NCI-H2227 (cell line): ENCODE data around the gene ZCCHC14.
"Not testable (repeated sequence)": the region's sequence is repeated elsewhere in the genome, so short reads cannot be mapped to it uniquely, and the experiment has no call there.

Experiments used
- DNase-seq: peaks from one replicate; lab custom pipeline; 2025; ENCODE audit not compliant: unreplicated experiment; lab: John Stamatoyannopoulos, UW

The ZCCHC14 gene

DNA sequence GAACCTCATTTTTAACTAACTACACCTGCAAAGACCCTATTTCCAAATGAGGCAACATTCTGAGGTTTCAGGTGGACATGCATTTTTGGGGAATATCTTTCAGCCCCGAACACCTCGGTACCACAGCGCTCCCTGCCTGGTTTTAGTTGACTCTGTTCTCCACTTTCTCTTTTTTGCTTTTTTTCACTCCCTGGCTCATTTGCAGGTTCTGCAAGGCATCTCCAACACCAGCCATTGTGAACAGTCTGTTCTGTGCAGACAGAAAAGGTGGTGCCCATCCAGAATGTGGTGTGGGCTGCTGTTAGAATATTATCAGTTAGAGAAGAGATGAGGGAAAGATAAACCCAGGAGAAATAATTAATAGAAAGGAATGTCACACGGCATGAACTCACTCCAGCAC, 32.5 kb upstream of the ZCCHC14 start:
- DNase-seq: no peak

DNA sequence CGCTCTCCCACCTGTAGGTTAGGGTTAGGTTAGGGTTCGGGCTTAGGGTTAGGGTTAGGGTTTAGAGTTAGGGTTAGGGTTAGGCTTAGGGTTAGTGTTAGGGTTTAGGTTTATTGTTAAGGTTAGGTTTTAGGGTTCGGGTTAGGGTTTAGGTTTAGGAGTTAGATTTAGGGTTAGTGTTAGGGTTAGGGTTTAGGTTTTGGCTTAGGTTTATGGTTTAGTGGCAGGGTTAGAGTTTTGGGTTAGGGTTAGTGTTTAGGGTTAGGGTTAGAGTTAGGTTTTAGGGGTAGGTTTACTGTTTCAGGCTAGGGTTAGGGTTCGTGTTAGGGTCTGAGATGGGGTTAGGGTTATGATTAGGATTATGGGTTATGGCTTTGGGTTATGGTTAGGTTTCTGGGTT, 31.6 kb upstream of the ZCCHC14 start:
- no peak for DNase-seq

DNA sequence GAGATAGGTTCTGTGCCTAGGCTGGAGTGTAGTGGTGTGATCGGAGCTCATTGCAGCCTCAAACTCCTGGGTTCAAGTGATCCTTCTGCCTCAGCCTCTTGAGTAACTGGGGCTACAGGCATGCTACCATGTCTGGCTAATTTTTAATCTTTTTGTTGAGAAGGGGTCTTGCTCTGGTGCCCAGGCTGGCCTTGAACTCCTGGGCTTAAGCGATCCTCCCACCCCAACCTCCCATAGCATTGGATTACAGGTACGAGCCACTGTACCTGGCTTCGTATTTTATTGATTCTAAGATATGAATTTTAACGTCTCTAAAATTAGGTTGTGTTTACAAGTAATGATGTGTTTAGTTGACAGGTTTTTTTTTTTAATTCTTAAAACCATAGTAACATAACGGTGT, 30.8 kb upstream of the ZCCHC14 start:
- DNase-seq: not testable (repeated sequence)

DNA sequence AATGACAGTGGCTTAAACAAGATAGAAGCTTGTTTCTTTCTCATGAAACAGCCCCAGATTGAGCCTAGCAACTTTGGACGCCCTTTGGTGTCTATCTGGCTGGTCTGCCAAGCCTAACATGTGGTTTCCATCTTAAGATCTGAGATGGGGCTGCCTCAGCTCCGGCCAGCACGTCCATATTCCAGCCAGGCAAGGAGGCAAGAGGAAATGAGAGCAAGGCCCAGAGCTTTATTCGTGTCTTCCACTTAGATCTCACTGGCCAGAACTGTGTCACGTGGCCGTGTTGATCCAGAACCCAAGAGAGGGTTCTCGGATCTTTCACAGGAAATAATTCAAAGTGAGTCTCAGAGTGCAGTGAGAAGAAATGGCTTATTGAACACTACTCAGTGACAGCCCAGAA, 28.9 kb upstream of the ZCCHC14 start:
- DNase-seq: not testable (repeated sequence)

DNA sequence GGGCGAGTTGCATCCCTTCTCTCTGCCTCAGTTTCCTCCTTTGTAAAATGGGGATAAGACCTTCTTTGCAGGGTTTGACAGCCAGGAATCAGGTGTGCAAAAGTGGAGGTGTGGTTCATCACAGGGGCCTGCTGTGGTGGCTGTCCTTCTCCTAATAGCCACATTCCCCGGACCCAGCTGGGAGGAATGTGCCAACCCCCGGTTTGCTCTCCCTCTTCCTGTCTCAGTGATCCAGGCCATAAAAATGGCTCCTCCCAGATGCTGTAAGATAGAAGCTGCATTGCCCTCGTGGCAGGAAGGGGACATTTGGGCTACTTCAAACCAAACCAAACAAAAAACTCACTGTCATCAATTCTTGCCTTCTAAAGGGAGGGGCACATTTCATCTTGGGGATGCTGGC, 26.3 kb upstream of the ZCCHC14 start:
- not testable (repeated sequence) for DNase-seq

DNA sequence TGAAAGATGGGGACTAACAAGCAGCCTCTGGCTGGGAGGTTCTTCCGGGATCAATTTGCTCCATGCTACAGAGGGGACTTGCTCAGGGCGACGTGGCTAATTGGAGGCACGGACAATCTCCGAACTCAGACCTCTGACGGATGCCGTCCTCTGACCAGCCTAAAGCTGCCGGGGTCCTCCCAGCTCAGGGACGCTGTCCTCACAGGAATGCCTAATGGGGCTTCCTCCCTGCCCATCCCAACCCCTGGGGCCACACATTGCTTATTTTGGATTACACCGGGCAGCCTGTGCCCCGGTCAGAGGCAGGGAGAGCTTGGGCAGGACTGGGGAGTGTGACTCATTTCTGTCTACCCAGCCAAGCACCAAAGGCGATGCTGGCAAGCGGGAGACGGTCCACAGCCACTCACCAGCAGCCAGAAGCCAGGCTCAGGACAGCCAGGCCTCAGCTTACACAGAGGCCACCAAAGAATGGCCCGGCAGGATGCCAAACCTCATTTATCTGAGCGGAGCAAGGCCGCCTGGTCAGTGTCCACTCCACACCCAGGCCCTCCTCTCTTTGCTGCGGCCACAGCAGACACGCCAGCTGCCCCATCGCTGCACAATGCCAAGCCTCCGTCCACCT, 25.7 kb upstream of the ZCCHC14 start:
- DNase-seq: not testable (repeated sequence)

DNA sequence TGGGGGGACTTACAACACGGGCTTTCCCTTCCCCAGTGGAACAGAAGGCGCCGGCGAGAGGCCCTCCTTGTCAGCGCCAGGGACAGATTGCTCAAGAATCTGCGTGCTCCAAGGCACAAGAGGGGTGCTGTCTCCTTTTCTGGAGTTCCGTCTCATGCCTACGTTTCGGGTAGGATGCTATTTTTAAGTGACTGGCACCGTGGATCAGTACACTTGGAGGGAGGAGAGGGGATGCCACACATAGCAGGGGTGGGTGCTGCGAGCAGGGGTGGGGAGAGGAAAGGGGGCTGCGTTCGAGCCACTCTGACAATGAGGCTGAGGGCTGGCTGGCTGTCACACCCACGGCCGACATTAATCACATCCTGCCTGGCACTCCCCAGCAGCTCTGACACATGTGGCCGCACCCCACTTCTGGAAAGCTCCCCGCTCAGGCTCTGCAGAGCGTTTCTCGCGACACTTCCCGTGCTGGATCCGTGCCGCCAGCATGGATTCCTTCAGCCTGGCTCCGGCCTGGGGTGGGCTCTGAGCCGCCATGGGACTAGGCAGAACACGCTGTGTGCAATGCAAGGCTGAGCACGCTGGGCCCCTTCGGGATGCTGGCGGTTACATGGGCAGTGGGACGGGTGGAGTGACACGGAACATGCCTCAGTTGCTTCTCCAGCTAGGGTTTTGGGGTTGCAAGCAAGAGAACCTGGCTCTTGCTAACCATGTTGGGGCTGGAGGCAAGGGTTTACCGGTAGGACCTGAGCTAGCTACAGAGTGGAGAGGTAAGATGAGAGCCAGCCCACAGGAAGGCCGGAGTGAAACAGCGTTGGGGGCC, 25.0 kb upstream of the ZCCHC14 start:
- not testable (repeated sequence) for DNase-seq

DNA sequence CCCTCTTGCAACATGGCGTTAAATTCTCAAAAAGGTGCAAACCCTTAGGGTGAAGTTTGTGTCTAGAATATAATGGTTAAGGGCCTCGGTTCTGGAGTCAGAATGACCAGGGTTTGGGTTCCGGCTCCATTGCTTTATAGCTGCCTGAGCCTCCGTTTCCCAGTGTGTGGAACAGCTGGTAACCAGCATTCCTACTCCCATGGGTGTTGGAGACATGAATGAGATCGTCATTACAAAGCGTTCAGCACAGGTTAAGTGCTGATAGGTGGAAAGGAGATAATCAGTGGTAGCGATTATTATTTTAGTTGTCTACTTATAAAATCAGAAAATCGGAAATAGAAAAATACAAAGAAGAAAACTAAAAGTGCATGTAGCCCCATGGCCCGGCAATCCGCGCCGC, 23.5 kb upstream of the ZCCHC14 start:
- DNase-seq: no peak

DNA sequence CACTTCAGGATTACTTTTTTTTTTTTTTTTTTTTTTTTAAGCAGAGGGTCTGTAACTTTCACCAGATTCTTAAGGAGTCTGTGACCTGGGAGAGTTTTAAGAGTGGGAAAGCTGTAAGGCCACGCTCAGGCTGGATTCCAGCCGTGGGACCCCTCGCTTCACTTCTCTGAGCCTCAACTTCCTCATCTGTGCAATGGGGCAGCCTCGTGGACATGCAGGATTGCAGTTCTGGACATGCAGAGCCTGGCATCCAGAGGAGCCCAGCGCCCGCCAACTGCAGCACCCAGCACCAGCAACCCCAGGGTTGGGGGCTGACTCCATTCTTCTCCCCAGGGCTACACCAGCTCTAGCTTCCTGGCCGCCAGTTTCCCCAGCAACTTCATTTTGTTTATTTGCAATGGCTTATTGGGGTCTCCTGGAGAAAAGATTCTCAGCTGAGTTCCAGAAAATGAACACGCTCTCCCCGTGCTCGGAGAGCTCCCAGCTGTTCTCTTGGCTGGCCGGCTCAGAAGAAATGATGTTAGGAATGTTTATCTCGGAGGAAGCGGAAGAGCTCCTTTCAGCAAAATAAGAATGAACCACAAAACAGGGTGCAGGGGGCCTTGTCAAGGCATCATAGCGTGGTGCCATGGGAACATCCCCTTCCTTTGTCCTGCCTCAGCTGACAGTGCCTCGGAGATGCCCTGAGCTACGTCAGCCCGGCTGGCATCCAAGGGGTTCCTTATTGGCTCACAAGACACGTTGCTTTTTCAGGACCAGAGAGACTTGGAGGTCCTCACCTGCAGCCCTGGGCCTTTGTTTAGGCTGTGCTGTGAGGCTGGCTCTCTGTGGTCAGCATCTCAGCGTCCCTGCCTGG, 22.9 kb upstream of the ZCCHC14 start:
- DNase-seq: no peak

DNA sequence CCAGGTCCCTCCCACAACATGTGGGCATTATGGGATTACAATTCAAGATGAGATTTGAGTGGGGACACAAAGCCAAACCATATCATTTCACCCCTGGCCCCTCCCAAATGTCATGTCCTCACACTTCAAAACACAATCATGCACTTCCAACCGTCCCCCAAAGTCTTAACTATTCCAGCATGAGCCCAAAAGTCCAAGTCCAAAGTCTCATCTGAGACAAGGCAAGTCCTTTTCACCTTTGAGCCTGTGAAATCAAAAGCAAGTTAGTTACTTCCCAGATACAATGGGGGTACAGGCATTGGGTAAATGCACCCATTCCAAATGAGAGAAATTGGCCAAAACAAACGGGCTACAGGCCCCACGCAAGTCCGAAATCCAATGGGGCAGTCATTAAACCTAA, 17.0 kb upstream of the ZCCHC14 start:
- not testable (repeated sequence) for DNase-seq

DNA sequence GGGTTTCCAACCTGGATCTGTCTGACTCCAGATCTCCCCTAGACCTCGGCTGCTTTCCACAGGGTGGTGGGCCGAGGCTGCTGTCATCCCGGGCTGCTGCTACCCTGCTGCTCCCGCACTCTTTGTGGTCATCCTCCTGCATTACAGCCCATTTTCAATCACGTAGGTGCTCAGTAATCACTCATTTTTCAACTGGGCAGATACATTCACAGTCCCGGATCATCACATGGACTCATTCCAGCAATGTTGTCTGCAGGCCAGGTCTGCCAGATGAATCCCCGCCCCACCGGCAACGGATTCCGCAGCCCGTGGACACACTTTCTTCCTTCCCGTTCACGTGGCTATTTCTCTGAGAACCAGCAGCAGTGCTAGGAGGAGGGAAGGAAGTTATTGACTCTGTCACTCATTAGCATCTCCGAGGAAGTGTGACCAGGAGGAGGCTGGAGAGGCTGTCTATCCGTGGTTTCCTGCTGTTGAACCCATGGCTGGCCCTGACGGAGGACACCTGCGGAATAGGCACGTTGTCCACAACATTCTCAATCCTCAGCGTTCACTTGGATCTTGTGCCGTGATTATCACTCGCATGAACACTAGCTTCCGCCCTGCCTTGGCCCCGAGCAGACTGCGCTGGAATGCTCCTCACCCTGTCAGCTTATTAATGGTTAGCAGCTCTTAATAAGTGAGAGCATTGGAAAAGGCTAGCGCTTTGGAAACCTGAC, 14.7 kb upstream of the ZCCHC14 start:
- DNase-seq: no peak

DNA sequence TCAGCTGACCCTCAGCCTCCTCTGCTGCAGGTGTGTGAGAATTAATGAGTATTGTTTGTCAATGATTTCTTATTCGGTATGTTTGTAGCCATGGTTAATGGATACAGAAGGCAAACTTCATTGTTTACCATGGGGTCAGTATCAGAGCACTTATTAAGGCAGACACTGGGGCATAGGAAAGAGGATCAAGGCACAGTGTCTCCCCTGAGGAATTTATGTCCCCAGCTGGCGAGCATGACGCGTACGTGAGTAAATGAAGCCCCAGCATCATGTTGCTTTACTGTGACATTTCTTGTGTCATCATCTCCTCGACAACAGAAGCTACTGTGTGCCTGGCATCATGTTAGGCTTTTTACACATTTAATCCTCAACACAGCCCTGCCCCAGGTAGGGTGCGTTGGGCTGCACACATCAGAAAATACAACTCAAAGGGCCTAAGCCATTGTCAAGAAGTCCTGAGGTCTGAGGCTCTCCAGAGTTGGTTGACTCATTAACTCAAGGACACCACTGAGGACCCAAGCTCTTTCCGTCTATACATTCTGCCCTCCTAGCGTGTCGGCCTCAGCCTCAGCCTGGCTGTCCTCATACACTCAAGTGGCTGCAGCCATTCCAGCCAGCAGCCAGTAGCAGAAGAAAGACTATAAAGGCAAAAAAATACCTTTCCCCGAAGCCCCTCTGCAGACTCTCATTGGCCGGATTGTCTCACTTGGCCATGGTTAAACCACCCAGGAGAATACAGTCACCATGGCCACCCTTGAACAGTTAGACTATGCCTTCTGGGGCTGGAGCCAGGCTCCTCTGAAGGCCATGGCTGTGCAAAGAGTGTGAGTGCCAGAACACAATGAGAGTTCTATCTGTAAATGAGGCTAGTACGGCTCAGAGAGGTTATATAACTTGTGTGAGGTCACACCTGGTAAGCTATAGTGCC, 13.9 kb upstream of the ZCCHC14 start:
- no peak for DNase-seq

DNA sequence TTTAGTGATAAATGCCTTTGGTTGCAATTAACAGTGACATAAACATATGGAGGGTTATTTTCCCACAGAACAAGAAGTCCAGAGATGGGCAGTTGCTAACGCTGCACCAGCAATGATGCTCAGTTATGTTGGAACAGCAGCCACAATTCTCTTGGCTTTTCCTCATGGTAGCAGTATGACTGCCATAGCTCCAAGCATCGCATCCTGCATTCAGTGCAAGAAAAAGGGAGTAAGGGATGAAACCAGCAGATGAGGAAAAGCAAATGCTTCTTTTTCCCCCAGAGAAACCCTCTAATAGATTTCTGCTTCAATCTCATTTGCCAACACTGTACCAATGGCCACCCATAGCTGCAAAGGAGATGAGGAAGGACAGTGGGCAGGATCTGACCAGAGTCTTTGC, 13.0 kb upstream of the ZCCHC14 start:
- DNase-seq: no peak

DNA sequence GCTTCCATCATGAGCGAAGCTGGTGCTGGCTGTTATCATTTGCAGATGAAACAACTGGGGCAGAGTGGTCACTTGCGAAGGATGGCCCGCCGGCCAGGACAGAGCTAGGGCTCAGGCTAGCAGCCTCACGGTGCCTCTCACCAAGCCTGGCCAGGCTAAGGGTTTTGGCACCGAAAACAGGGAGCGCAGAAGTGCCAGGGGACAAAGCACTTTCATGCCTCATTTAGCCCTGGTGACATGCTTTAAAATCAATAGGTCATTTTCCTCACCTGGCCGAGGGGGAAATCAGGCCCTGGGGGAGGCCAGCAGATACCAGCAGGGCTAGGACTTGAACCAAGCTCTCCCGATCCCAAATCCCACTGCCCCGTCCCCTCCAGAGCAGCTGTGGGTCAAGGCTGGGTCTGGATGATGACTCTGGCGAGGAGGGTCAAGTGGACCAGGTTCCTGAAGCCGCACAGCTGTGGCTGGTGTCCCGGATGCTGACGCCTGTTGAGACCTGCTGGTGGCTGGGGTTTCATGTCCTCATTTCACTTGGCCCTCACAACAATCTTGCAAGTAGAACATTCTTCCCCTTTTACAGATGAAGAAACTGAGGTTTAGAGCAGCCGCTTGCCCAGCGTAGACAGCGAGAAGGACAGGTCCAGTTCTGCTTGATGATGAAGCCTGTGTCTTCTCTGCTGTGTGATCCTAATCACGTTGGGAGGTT, 10.6 kb upstream of the ZCCHC14 start:
- DNase-seq: not testable (repeated sequence)

DNA sequence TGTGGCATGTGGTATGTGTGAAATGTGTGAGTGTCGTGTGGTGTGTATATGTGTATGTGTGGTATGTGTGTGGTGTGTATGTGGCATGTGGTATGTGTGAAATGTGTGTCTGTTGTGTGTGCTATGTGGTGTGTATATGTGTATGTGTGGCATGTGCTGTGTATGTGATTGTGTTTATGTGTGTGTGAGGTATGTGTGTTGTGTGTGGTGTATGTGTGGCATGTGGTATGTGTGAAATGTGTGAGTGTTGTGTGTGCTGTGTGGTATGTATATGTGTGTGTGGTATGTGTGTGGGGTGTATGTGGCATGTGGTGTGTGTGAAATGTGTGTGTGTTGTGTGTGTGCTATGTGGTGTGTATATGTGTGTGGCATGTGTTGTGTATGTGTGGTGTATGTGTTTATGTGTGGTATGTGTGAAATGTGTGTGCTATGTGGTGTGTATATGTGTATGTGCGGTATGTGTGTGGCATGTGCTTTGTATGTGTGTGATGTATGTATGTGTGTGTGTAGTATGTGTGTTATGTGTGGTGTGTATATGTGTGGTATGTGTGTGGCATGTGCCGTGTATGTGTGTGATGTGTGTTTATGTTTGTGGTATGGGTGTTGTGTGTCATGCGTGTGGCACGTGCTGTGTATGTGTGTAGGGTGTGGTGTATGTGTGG, 9.6 kb upstream of the ZCCHC14 start:
- no peak for DNase-seq

DNA sequence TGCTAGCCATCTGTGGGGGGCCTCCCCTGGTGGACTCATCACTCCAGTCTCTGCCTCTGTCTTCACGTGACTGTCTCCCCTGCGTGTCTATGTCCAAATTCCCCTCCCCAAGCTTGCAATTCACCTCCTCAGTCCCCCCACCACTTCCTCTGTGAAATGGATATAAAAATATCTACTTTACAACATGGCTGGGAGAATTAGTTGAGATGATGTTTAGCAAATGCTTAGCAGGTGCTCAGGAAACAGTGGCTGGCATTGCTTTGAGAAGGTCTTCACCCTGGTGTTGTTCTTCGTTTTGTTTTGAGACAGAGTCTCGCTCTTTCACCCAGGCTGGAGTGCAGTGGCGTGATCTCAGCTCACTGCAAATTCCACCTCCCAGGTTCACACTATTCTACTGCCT, 8.3 kb upstream of the ZCCHC14 start:
- DNase-seq: no peak

DNA sequence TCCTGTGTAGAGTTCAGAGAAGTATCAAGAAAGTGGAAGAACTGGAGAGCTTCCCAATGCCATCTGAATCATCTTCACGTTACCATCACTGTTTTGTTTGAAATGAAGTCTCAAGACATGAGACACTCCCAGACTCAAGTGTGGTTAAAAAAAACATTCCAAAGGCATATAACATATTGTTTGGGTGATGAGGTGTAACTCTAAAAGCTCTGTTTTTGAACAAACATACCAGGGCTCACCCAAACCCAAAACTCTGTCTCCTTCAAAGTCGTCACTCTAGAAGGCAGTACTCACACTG, 6.3 kb upstream of the ZCCHC14 start:
- no peak for DNase-seq

DNA sequence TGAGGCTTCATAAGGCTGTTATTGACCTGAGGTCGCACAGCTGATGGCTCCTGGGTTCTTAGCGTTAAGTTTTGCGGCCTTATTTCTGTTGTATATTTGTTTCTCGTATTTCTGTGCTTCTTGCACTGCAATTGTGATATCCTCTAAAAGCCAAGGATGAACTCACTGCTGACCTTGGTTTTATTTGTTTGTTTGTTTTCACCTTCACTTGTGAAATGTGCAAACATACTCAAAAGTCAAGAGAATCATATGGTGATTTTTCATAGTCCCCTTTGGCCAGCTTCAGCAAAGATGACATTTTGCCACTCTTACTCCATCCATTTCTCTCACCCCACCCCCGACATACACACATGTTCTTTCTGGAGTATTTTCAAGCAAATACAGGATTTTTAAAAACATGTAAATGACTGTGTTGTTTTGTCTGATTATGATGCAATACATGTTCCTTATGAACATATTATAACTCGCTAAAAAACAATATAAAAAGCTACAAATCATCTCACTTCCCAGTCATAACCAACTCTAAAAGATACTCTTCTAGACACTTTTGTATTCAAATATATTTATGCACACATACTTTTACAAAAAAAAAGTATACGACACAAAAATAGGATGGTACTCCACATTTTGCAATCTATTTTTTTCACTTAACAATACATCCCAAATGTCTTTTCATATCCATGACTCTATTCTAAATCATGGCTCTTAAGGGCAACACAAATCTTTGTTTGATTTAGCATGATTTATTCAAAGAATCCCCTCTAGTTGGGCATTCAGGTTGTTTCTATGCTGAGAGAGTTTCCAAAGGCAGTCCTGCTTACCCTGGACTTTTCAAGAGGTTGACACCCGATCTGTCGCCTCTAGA, 5.7 kb upstream of the ZCCHC14 start:
- DNase-seq: no peak
